ENCODE measurements around the gene ZMYM2.

The ZMYM2 gene

GRCh38 chr13:20043207-20043925 lies 84.8 kb downstream of the ZMYM2 start:
- Histone ChIP-seq H3K4me3 (ENCODE audit: low read depth, low read length) (no peak overlapping the region), H3K9me3 (ENCODE audit: severe bottlenecking) (no peaks in the 10 kb centered on the region), H3K27me3 (ENCODE audit: insufficient read depth, low read depth, severe bottlenecking) (no peaks in the 10 kb centered on the region), H3K27ac (no peak overlapping the region), H3K36me3 (peaks cover 76% of the 10 kb centered on the region)
- no peak for DNase-seq
- no peak for TF ChIP-seq CTCF (IDR thresholded peaks at IDR 0.05; ENCODE audit: low read depth, low read length)

- no peak for TF ChIP-seq CTCF (IDR thresholded peaks at IDR 0.05; ENCODE audit: low read depth, low read length)
- Histone ChIP-seq H3K4me3 (ENCODE audit: low read depth, low read length) (no peak overlapping the region), H3K9me3 (ENCODE audit: severe bottlenecking) (no peaks in the 10 kb centered on the region), H3K27ac (no peak overlapping the region), H3K27me3 (ENCODE audit: insufficient read depth, low read depth, severe bottlenecking) (no peaks in the 10 kb centered on the region), H3K36me3 (peaks cover 69% of the 10 kb centered on the region)
- no peak for DNase-seq
These were observed 85.6 kb downstream of the ZMYM2 start for GRCh38 chr13:20044086-20044485.

DNA sequence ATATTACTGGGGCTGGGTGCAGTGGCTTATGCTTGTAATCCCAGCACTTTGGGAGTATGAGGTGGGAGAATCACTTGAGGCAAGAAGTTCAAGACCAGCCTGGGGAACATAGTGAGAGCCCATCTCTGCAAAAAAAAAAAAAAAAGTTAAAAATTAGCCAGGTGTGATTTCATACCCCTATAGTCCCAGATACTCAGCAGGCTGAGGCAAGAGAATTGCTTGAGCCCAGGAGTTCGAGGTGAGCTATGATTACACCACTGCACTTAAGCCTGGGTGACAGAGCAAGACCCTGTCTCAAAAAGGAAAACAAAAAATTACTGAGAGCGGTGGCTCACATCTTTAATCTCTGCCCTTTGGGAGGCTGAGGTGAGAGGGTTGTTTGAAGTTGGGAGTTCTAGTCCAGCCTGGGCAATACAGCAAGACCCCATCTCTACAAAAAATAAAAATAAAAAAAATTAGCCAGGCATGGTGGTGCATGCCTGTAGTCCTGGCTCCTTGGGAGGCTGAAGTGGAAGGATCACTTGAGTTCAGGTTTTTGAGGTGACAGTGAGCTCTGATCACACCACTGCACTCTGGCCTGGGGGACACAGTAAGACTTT lies 87.5 kb downstream of the ZMYM2 start:
- Histone ChIP-seq H3K9me3 (ENCODE audit: severe bottlenecking) (no peaks in the 10 kb centered on the region), H3K27me3 (ENCODE audit: insufficient read depth, low read depth, severe bottlenecking) (no peaks in the 10 kb centered on the region), H3K27ac (no peak overlapping the region), H3K36me3 (peaks cover 56% of the 10 kb centered on the region), H3K4me3 (ENCODE audit: low read depth, low read length) (no peak overlapping the region)
- TF ChIP-seq CTCF (IDR thresholded peaks at IDR 0.05; ENCODE audit: low read depth, low read length): no peak
- no peak for DNase-seq

DNA sequence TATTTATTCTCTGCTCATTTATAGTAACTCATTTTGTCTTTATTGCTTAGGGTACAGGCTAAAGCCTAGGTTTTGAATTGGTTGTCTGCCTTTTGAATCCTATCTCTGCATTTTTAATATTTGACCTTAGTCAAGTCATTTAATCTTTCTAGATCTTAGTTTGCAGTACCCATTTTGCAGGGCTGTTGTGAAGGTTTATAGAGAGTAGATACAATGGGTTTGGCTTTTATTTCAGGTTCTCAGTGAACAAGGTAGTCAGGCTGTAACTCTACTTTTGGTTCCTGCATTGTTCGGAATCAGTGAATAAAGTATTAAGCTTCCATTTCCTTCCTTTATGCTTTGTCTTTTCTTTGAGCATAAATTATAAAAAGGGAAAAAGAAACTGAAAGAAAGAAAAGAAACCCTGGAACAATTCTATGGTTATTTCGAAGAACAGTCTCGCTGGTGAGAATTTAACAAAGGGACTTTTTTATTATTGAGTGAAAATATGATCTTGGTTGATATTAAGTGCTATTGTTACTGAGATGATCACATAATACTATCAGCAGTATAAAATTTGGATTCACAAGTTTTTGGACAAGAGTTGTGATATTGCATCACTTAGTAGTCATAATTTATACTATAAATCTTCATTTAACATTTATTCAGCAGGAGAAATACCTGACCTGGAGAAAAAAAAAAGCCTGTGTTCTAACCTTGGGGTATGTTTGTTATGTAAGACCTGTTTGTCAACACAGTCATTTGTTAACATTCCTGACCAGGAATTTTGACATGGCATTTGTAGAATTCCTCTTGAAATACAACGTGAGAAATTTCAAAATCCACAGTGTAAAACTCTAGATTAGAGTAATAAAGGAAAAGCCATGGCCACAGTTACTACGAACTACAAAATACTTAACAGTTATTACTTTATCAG lies 91.3 kb downstream of the ZMYM2 start:
- no peak overlapping the region for H3K4me3 ChIP-seq (ENCODE audit: low read depth, low read length)
- H3K27me3 ChIP-seq (ENCODE audit: insufficient read depth, low read depth, severe bottlenecking): no peaks in the 10 kb centered on the region
- H3K27ac ChIP-seq: no peak overlapping the region
- peaks cover 55% of the 10 kb centered on the region for H3K36me3 ChIP-seq
- no peak for TF ChIP-seq CTCF (IDR thresholded peaks at IDR 0.05; ENCODE audit: low read depth, low read length)
- H3K9me3 ChIP-seq (ENCODE audit: severe bottlenecking): no peaks in the 10 kb centered on the region
- DNase-seq: no peak

- no peak for DNase-seq
- H3K27me3 ChIP-seq (ENCODE audit: insufficient read depth, low read depth, severe bottlenecking): no peaks in the 10 kb centered on the region
- no peaks in the 10 kb centered on the region for H3K9me3 ChIP-seq (ENCODE audit: severe bottlenecking)
- no peak for TF ChIP-seq CTCF (IDR thresholded peaks at IDR 0.05; ENCODE audit: low read depth, low read length)
- peaks cover 57% of the 10 kb centered on the region for H3K36me3 ChIP-seq
- H3K4me3 ChIP-seq (ENCODE audit: low read depth, low read length): no peak overlapping the region
- no peak overlapping the region for H3K27ac ChIP-seq
These were observed 92.8 kb downstream of the ZMYM2 start for GRCh38 chr13:20051366-20051765.
